Transverse colon (tissue), 4 donors: ENCODE results near the gene MUC4.

Experiments used
- CTCF ChIP-seq, 5 experiments: fragments of 200-600 bp in 3 of 5; fragments of 450-650 bp in 2 of 5; sonication (generic) in 3 of 5; IDR thresholded peaks; 1 replicate in 2 of 5; 2 replicates in 3 of 5; pipeline ENCODE4 v1.5.1; 2016 to 2017; ENCODE audit warnings: antibody characterized with exemption in 5 of 5, inconsistent platforms in 3 of 5, mild to moderate bottlenecking in 2 of 5, moderate library complexity in 1 of 5
- EP300 ChIP-seq: sonication (generic); formaldehyde crosslinking; IDR thresholded peaks from one replicate; pipeline ENCODE4 v1.6.1; 2017; ENCODE audit warnings: antibody characterized with exemption, low read depth
- POLR2A ChIP-seq: fragments of 450-650 bp; IDR thresholded peaks from one replicate; pipeline ENCODE4 v1.6.1; 2016; ENCODE audit warnings: antibody characterized with exemption, mild to moderate bottlenecking, moderate library complexity
- POLR2AphosphoS5 ChIP-seq, 3 donors: sonication (generic); formaldehyde crosslinking; IDR thresholded peaks; one replicate each; pipeline ENCODE4 v1.6.1; 2016; ENCODE audit warnings: antibody characterized with exemption in 3 of 3

DNA sequence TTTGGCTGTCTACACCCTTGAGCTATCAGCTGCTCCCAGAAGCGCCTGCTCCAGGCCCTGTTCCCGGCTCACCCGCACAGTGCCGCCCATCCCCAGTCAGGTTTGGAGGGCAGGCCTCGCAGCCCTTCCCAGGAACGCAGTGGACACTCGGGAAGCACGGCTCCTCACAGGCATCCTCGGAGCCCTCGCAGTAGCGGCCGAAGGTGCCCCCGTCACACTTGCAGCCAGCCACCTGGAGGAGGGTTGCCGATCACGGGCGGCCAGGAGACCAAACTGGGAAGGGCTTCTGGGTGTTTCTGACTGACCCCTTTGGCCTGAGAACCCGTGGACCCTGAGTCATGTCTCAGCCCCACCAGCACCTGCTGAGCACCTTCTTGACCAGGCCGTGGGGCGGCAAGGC, 57.6 kb downstream of the MUC4 start:
- no peak for TF ChIP-seq POLR2AphosphoS5 (IDR thresholded peaks at IDR 0.05)
- no peak for TF ChIP-seq CTCF (IDR thresholded peaks at IDR 0.05)
- TF ChIP-seq EP300: no peak
- TF ChIP-seq POLR2A: no peak
